NB4 (cell line): Measurements from ENCODE around the gene TLR8.
"Not testable (repeated sequence)": the region's sequence is repeated elsewhere in the genome, so short reads cannot be mapped to it uniquely, and the experiment has no call there.

Source experiments
- DNase-seq: peaks from one replicate; pipeline ENCODE4 v3.0.0; 2010; ENCODE audit warnings: low read depth
- H3K4me3 ChIP-seq: one replicate; pipeline ENCODE4 v1.5.1; 2011; ENCODE audit warnings: mild to moderate bottlenecking, low read depth, low read length, moderate library complexity
- MAX ChIP-seq: IDR thresholded peaks from 2 replicates; pipeline ENCODE4 v1.6.1; 2011; ENCODE audit warnings: low read depth, low read length
- MYC ChIP-seq: IDR thresholded peaks from 2 replicates; pipeline ENCODE4 v1.6.1; 2011; ENCODE audit warnings: low read depth, low read length
- POLR2A ChIP-seq: IDR thresholded peaks from 2 replicates; pipeline ENCODE4 v1.6.1; 2011; ENCODE audit warnings: mild to moderate bottlenecking; ENCODE audit not compliant: insufficient read length; ENCODE audit errors: extremely low read depth
- TF ChIP-seq, protein P1 (sequence below): IDR thresholded peaks from one replicate; pipeline ENCODE4 v1.5.1; 2012; ENCODE audit warnings: low read depth, low read length

Gene TLR8

GRCh38 chrX:12929701-12930100, 23.3 kb downstream of the TLR8 start:
- no peak overlapping the region for H3K4me3 ChIP-seq
- TF ChIP-seq POLR2A (no peak), MYC (no peak), MAX (no peak)
- TF ChIP-seq, protein P1, sequence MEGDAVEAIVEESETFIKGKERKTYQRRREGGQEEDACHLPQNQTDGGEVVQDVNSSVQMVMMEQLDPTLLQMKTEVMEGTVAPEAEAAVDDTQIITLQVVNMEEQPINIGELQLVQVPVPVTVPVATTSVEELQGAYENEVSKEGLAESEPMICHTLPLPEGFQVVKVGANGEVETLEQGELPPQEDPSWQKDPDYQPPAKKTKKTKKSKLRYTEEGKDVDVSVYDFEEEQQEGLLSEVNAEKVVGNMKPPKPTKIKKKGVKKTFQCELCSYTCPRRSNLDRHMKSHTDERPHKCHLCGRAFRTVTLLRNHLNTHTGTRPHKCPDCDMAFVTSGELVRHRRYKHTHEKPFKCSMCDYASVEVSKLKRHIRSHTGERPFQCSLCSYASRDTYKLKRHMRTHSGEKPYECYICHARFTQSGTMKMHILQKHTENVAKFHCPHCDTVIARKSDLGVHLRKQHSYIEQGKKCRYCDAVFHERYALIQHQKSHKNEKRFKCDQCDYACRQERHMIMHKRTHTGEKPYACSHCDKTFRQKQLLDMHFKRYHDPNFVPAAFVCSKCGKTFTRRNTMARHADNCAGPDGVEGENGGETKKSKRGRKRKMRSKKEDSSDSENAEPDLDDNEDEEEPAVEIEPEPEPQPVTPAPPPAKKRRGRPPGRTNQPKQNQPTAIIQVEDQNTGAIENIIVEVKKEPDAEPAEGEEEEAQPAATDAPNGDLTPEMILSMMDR: no peak
- DNase-seq: no peak

GRCh38 chrX:12930150-12930549, 23.7 kb downstream of the TLR8 start:
- TF ChIP-seq POLR2A (no peak), MAX (no peak), MYC (no peak)
- TF ChIP-seq, protein P1: no peak
- no peak overlapping the region for H3K4me3 ChIP-seq
- DNase-seq: no peak

- TF ChIP-seq MYC (no peak), MAX (no peak), POLR2A (no peak)
- TF ChIP-seq, protein P1: no peak
Measured at GRCh38 chrX:12932244-12932643, 25.8 kb downstream of the TLR8 start.

GRCh38 chrX:12934850-12935249, 28.4 kb downstream of the TLR8 start:
- TF ChIP-seq, protein P1: no peak
- no peak for TF ChIP-seq POLR2A
- TF ChIP-seq MYC: no peak
- no peak for TF ChIP-seq MAX
- DNase-seq: no peak
- H3K4me3 ChIP-seq: no peak overlapping the region

More at GRCh38 chrX:12932244-12932643, 25.8 kb downstream of the TLR8 start:
- no peak for DNase-seq
- H3K4me3 ChIP-seq: no peak overlapping the region

DNA sequence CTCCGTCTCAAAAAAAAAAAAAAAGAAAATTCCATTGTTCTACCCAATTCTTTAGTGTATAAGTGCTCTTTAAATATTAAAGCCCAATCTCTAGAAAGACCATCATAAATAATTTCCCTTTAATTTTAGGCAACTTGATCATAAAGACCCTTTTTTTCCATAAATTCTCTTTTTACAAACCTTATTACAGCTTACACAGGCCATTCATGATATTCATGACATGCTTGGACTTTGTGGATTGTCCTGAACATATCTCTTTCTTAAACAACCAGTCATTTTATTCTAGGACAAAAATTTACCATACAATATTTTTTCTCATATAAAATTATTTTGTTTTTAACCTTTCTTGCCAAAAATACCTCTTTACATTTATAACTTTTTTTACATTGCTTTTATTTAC, 30.5 kb downstream of the TLR8 start:
- TF ChIP-seq MAX: no peak
- TF ChIP-seq, protein P1: no peak
- H3K4me3 ChIP-seq: no peak overlapping the region

GRCh38 chrX:12940471-12940870, 34.1 kb downstream of the TLR8 start:
- H3K4me3 ChIP-seq, DNase-seq: not testable (repeated sequence)

More for the DNA sequence above, 30.5 kb downstream of the TLR8 start:
- DNase-seq: no peak

DNA sequence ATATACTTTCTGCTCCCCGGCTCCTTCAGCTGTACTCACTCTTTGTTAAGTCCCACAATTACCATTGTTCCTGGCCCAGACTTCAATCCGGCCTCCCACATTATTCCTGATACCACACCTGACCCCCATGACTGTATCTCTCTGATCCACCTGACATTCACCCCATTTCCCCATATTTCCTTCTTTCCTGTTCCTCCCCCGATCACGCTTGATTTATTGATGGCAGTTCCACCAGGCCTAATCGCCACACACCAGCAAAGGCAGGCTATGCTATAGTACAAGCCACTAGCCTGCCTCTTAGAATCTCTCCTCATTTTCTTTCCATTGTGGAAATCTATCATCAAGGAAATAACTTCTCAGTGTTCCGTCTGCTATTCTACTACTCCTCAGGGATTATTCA, 37.2 kb downstream of the TLR8 start:
- not testable (repeated sequence) for DNase-seq, H3K4me3 ChIP-seq

DNA sequence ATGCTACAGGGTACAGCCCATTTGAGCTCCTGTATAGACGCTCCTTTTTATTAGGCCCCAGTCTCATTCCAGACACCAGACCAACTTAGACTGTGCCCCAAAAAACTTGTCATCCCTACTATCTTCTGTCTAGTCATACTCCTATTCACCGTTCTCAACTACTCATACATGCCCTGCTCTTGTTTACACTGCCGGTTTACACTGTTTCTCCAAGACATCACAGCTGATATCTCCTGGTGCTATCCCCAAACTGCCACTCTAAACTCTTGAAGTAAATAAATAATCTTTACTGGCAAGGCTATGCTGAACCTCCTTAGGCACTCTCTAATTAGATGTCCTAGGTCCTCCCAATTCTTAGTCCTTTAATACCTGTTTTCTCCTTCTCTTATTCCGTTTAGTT, 38.0 kb downstream of the TLR8 start:
- DNase-seq, H3K4me3 ChIP-seq: not testable (repeated sequence)
